NCI-H69 (cell line): ENCODE measurements around the gene NAV2.
"Not testable (repeated sequence)": the region's sequence is repeated elsewhere in the genome, so short reads cannot be mapped to it uniquely, and the experiment has no call there.

Source experiments
- DNase-seq: peaks from one replicate; lab custom pipeline; 2025; lab: John Stamatoyannopoulos, UW

The NAV2 gene

DNA sequence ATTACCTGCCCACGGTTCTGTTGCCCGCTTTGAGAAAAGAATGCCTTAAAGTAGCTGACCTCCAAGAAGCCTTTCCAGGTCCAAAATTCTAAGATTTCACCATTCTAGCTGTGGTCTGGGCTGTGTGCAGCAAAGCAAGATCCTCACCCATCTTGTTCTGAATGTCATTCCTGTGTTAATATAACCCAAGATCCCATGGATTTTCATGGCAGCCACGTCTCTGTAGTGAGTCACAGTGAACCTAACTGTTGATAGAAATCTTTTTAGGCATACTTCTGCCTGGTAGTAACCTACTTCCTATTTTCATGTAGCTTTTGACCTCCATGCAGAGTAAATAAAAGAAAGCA lies 210.0 kb downstream of the NAV2 start:
- no peak for DNase-seq

DNA sequence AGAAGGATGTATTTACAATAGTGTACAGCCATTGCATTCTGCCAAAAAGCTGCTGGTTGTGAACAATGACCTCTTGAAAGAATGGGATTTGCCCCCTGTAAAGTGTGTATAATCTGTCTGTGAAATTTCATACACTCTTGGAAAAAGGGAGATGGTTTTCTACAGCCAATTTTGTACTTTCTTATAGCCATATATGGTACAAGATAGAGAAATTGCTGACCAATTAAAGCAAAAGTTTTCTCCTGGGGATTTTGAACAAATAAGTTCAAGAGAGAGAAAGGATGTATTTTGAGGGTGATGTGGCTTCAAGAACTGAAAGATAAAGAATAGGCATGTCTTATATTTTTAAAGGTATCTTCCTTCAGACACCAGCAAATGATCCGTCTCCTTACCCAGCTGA lies 211.0 kb downstream of the NAV2 start:
- no peak for DNase-seq

DNA sequence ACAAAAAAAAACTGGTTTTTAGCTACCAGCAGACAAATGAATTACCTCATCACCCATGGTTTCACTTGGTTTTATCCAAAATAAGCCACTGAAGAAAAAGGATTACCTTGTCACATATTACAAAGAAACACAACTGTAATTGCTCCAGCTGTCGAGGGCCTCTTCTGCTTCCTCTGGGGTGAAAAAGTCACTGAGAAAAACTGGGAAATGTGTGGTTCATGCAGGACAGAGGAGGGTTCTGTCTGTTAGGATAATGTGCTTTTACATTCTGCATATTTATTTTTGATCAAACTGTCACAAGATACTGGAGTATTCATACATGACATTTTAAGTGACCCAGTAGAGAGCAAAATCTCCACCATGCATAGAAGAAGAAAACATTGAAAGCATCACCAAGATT lies 211.7 kb downstream of the NAV2 start:
- no peak for DNase-seq

DNA sequence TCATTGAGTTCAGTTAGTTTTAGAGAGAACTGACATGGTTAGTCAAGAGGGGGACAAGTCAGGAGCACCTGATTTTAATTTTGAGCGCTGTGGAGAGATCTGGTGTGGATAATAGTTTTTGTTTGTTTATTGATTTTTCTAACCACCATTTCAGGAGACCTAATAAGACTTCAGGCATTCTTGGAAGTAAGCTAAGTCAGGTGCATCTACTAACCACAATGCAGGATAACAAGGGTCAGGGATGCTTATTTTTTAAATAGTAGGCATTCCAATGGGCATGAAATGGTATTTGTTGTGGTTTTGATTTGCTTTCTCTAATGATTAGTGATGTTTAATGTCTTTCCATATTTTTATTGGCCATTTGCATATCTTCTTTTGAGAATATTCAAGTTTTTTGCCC lies 212.1 kb downstream of the NAV2 start:
- DNase-seq: no peak

DNA sequence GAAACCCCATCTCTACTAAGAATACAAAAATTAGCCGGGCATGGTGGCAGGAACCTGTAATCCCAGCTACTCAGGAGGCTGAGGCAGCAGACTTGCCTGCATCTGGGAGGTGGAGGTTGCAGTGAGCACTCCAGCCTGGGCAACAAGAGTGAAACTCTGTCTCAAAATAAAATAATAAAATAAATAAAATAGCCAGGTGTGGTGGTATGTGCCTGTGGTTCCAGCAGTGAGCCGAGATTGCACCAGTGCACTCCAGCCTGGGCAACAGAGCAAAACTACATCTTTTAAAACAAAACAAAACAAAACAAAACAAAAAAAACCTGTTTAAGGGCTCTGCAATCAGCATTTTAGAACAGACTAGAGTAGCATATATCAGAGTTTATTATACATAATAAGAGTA lies 214.8 kb downstream of the NAV2 start:
- DNase-seq: not testable (repeated sequence)

DNA sequence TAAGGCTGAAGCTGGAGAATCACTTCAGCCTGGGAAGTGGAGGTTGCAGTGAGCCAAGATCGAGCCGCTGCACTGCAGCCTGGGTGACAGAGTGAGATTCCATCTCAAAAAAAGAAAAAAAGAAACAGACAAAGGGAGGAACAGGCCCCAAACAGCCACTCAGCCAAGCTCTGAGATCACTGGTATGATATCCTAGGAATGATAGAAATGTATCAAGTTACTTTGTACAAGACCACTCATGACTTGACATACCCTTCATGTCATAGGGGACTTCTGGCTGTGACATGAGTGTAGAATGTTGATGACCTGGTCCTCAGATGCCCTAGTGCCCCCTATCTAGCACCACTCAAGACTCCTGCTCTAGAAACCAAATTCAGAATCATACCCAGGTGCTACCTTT lies 216.5 kb downstream of the NAV2 start:
- no peak for DNase-seq

DNA sequence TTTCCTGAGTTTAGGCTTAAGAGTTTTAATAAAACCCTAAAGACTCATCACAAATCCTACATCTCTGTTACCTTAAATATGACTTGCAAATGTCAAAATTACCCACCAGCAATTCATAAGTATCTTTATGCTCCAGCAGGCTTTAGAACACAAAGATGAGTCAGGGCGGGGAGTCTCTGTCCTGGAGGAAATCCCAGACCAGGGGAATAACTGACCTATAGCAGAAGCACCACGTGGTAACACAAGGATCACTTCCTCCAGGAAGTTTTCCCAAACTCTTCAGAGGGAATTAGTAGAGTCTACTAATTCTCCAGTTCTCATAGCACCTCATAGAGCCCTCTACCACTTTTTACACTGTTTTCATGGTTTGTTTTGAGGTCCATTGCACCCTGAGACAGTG lies 217.0 kb downstream of the NAV2 start:
- DNase-seq: no peak

DNA sequence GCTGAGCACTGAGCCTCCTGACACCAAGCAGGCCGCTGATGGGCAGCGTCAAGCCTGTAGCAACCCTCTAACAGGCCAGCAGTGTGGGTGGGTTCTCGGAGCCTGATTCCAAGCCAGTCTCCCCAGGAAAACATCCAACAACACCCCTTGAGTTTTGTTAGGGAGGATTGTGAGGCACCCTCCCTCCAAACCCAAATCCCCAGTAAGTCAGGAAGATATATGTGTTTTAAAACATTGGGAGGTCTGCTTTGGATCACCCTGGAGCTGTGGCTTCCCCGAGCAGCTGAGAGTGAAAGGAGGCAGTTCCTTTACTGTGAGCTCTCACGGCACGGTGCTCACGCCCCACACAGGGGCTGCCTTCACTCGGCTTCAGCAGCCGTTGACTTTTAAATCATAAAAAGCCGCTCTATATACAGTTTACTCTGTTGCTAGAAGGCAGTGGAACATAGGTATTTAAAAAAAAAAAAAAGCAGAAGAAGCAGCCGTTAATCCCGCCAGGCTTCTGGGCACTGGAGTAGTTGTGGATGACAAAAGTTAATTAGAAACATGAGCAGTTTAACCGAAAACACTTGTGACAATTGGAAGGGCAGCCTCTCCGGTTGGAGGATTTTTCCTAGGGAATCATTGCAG lies 218.6 kb downstream of the NAV2 start:
- DNase-seq: no peak

DNA sequence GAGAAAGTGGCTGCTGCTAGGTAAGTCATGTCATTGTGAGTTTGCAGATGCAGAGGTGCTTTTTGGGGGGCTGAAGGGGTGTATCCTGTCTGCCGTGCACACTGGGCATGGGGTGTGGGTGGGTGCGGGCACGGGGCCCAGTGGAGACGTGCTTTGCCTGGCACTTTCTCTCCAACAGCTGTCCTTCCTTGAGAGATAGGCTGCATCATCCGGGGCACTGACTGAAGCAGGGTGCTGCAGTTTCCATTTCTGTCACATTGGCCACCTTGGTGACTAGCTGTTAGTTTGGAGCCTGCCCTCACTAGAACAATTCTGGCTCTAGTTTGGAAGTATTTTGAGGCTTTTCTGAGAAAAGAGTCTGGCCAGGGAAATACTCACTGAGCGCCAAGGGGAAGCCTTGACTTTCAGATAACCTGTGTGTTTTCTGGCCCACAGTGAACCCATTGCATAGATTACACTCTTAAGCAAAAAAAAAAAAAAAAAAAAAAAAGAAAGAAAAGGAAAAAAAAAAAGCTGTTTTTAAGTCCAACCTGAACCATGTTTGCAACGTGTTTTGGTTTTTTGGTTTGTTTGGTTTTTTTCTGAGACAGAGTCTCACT lies 219.2 kb downstream of the NAV2 start:
- DNase-seq: no peak

DNA sequence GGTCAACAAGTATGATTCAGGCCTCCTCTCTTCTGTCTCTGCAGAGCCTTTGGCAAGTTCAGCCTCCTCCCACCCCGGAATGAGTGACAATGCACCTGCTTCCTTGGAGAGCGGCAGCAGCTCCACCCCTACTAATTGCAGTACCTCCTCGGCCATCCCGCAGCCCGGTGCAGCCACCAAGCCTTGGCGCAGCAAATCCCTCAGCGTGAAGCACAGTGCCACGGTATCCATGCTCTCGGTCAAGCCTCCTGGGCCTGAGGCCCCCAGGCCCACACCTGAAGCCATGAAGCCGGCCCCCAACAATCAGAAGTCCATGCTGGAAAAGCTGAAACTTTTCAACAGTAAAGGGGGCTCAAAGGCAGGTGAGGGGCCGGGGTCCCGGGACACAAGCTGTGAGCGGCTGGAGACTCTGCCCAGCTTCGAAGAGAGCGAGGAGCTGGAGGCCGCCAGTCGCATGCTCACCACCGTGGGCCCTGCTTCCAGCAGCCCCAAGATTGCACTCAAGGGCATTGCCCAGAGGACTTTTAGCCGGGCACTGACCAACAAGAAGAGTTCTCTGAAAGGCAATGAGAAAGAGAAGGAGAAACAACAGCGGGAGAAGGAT lies 220.6 kb downstream of the NAV2 start:
- no peak for DNase-seq

DNA sequence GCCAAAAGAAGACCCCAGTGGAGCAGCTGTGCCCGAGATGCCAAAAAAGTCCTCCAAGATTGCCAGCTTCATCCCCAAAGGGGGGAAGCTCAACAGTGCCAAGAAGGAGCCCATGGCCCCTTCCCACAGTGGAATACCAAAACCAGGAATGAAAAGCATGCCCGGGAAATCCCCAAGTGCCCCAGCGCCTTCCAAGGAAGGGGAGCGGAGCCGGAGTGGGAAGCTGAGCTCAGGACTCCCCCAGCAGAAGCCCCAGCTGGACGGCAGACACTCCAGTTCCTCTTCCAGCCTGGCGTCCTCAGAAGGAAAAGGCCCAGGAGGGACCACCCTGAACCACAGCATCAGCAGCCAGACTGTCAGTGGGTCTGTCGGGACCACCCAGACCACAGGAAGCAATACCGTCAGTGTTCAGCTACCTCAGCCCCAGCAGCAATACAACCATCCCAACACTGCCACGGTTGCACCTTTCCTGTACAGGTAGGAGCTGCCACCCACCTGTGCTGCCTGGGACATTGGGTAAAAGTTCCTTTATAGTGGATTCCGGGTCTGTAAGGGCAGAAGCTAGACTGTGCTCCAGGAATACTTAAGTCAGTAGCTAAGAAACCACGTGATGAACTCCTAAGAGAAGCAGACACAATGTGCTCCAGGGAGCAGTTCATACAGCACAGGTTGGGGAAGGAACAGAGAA lies 221.3 kb downstream of the NAV2 start:
- DNase-seq: no peak

DNA sequence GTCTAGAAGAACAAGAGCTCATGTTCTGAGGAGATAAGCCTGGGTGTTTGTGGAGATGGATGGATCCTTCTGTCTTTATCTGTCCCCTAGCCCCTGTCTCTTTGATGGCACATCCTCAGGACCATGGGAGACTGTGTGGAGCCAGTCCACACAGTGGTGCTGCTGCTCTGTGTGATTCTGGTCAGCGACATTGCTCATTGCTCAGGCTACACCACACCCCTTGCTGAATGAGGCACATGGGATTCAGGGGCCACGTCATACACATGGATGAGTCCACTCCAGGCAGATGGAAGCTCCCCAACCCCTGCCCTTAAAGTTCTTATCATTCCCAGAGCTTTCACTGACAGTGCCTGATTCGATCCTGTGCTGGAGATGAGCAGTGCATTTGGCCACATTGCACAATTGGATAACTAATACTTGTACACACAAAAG lies 222.2 kb downstream of the NAV2 start:
- no peak for DNase-seq

DNA sequence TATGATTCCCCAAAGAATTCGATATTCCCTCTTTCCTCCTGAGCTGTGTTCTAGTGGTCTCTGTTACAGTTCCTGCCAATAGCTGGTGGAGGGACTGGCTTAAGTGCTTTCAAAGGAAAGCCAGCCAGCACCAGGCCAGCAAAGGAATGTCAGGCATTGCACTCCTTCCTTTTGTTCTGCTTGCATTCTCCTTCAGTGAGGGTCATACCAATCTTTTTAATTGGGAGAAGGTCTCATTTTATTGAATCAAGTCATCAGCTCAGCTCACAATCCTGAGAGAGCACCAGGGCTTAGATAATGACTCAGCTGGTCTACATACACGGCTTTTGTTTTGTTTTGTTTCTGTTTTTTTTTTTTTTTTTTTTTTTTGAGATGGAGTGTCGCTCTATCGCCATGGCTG lies 222.9 kb downstream of the NAV2 start:
- no peak for DNase-seq

DNA sequence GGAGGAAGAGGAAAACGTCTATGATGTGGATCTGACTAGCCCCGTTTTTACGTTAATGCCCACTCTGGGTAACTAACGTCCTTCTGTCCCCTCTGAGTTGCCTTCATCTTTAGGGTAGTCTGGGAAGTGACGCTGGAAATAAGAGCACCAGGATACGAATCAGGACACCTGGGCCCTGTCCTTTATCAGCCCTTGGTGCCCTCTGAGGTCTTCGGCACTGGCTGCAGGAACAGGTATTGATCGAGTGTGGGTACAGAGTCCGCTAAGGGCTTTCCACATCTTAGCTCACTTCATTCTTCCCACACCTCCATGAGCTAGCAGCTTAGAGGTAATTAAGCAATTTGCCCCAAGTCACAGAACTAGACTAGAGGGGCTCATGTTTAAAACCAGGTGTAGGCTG lies 223.8 kb downstream of the NAV2 start:
- DNase-seq: no peak

DNA sequence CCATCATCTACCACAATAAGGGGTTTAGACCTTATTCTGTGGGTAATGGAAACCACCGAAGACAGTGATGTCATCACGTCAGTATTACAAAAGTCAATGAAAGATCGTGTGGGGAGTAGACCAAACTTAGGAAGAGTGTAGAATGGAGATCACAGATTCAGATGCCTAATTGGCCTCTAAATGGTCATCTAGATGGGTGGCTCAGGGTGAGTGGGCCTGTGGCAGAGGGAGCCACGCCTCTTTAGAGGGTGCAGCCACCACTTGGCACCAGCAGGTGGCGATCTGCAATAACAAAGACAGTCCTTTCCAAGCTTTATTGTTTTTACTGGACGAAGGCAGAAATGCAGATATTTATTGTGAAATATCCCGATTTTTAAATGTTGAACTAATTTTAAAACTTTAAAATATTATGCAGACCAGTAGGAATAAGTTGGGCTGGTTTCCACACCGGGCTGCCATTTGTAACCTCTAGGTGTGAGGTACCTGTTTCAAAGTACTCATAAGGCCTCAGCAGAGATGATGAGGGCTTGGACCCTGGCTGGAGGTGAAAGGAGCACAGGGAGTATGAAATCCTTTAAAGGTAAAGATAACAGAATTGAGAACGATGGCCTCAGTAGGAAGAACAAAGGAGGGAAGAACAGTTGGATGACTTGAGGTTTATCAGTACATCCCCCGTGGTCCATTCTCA lies 225.7 kb downstream of the NAV2 start:
- DNase-seq: peak; percentile 71

DNA sequence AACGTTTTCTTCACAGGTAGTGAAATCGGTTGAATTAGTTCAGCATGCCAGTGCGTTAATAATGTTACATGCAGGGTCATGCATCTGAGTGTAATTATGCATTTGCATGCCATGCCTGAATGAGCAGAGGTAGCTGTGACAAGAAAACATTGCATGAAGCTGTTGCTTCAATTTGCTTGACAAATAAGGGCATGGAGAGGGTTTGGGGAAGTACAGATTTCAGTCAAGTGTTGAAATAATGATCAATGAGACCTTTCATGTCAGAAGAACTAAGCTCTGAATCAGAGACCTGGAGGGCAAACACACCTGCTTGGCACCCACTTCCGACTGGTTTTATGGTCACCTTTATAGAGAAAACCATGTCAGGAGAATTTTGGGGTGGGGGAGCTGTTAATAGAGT lies 226.2 kb downstream of the NAV2 start:
- DNase-seq: peak; percentile 27

DNA sequence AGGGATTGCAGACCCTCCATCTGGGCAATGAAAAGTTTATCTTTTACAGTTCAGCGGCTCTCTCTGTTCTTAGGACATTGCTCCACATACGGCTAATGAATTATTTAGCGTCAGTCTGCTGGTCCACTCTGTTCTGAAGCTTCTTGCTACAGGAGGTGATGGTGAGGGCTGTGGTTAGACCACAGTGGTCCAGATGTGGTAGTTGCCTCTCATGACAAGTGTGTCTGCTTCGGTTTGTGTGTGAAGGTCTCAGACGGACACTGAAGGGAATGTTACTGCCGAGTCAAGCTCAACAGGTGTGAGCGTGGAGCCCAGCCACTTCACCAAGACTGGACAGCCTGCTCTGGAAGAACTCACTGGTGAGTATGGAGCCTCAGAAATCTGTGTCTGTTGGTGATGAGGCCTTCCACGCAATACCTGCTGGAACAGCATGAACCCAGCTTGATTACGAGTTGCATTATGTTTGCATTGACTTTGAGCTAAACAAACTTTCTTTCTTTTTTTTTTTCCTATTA lies 226.8 kb downstream of the NAV2 start:
- DNase-seq: no peak

DNA sequence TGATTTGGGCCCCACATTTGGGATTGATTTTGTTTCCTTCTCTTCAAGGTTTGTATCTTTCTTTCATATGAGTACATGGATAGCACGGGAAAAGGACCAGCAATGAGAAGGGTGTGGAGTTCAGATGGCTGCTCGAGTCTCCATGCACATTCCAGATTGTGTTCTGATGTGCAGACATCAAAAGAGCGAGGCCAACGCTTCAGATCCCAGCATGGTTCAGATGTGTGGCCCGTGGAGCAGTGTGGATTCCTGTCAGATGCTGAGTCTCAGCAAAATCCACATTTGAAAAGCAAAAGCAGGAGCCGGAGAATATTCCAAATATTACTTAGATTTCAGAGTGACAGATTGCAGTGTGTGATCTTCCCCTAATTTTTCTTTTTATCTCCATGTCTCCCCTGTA lies 228.2 kb downstream of the NAV2 start:
- DNase-seq: no peak

DNA sequence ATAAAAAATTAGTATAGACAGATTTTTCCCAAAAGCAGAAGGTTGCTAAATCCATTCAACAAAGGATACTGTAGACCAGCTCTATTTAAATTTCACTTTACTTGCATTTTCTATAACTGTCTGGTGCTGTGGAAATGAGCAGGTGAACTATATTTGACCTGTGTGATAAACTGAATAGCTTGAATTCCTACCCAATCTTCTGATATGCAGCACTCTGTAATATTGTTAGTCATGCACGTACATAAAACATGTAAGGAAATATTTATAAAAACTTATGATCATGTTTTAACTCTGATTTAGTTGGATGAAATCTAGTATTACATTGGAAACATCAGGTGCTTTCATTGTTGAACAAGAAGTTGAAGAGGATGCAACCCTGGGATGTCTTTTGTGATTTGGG lies 234.0 kb downstream of the NAV2 start:
- no peak for DNase-seq

DNA sequence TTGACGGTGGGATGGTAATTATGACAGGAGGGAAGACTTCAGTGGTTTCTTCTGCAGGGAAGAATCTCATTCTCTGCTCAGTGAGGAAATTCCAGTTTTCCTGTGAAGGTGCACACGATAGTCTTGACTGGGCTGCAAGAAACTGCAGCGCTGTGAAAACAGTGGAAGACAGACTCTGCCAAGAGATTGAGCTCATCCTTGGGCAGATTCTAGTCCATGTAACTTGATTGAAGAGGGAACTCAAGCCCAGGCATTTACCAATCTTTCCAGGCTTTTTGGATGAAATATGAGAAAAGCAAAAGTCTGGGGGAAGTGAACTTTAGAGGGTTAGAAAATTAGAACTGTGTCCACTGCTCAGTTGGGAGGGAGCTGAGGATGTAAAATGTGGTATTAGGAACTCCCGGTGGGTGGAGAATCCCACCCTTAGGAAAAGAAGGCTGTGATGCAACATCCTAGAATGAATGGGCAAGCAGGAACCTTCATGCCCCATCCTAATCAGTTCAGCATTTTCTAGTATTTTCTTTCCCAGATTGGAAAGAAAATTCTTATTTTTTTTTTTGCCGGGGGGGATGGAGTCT lies 235.0 kb downstream of the NAV2 start:
- DNase-seq: no peak

DNA sequence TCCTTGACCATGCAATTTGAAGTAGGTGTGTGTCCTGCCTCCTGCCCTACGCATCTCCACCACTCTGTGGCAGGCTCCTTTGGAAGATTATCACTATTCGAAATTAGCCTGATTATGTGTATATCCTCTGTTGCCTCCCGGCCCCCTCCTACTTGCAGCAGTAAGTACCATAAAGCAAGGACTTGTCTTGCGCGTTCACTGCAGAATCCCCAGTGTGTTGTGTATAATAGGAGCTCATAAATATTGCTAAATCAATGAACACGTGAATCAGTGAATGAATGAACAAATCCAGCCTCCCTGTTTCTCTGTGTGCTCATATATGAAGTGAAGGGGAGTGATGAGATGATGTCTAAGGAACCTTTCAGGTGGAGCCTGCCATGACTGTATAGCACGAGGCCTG lies 237.0 kb downstream of the NAV2 start:
- no peak for DNase-seq

DNA sequence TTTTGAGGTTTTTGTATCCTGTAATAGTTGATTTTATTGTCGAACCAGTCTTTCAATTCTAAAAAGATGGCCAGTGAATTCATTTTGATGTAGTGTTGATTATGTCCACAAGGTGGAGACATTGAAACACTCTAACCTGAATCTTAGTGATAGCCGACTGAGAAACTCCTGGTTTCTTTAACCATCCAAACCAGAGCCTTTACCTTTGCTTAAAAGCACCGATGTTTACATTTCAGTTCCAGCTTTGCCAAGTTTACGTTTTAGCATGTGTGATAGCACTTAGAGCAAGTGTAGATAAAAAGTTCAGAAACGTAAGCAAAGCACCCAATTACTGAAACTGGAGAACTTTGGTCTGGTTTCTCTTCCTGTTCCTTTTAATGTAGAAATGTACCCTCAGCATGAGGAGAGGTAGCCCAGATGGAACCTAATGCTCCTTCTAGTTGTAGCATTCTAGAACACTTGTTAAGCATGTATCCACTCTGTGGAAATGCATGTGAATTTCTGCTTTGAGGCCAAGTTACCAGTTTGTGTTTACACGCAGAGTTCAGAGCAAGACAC lies 239.0 kb downstream of the NAV2 start:
- peak; percentile 86 for DNase-seq
